ENCODE results near the gene PDCD1.
"Not testable (repeated sequence)": the region's sequence is repeated elsewhere in the genome, so short reads cannot be mapped to it uniquely, and the experiment has no call there.

Gene PDCD1

GRCh38 chr2:241837197-241837965 is 21.3 kb downstream of the PDCD1 start:
- no peak for DNase-seq

- no peak for DNase-seq
Measured at GRCh38 chr2:241836292-241836691, 22.4 kb downstream of the PDCD1 start.

- no peak for DNase-seq
Measured at GRCh38 chr2:241835611-241836010, 23.1 kb downstream of the PDCD1 start.

GRCh38 chr2:241834527-241835210 is 24.0 kb downstream of the PDCD1 start:
- no peak for DNase-seq

GRCh38 chr2:241833756-241834526 is 24.8 kb downstream of the PDCD1 start:
- DNase-seq = not testable (repeated sequence)

- no peak for DNase-seq
Measured at GRCh38 chr2:241833101-241833663, 25.5 kb downstream of the PDCD1 start.

- no peak for DNase-seq
Measured at GRCh38 chr2:241827394-241827793, 31.3 kb downstream of the PDCD1 start.

GRCh38 chr2:241823531-241824437 is 34.9 kb downstream of the PDCD1 start:
- DNase-seq = not testable (repeated sequence)

- no peak for DNase-seq
Measured at GRCh38 chr2:241822264-241822623, 36.5 kb downstream of the PDCD1 start.

GRCh38 chr2:241821460-241822263 is 37.0 kb downstream of the PDCD1 start:
- no peak for DNase-seq

GRCh38 chr2:241820625-241821384 is 37.9 kb downstream of the PDCD1 start:
- no peak for DNase-seq

- DNase-seq = not testable (repeated sequence)
Measured at GRCh38 chr2:241819947-241820624, 38.6 kb downstream of the PDCD1 start.

- DNase-seq = no peak
Measured at GRCh38 chr2:241818943-241819270, 39.8 kb downstream of the PDCD1 start.

GRCh38 chr2:241818229-241818942 is 40.3 kb downstream of the PDCD1 start:
- DNase-seq = no peak

GRCh38 chr2:241817821-241818215 is 40.9 kb downstream of the PDCD1 start:
- not testable (repeated sequence) for DNase-seq

- DNase-seq = no peak
Measured at GRCh38 chr2:241817126-241817820, 41.4 kb downstream of the PDCD1 start.

- DNase-seq = no peak
Measured at GRCh38 chr2:241816431-241817121, 42.1 kb downstream of the PDCD1 start.
